GM19467 (cell line): ENCODE measurements around the gene MAD1L1.

Experiments used
- ATAC-seq: cut with Tn5 transposase; IDR thresholded peaks from one replicate; pipeline ENCODE4 v1.9.1; 2021; ENCODE audit warnings: mild to moderate bottlenecking, moderate library complexity; ENCODE audit not compliant: unreplicated experiment

The MAD1L1 gene

GRCh38 chr7:2008936-2009540, 223.7 kb downstream of the MAD1L1 start:
- ATAC-seq: no peak

- ATAC-seq: no peak
Measured at GRCh38 chr7:2008101-2008935, 224.4 kb downstream of the MAD1L1 start.

- ATAC-seq: no peak
Measured at GRCh38 chr7:2007551-2007950, 225.2 kb downstream of the MAD1L1 start.

GRCh38 chr7:2006921-2007381, 225.8 kb downstream of the MAD1L1 start:
- no peak for ATAC-seq

- ATAC-seq: no peak
Measured at GRCh38 chr7:2006231-2006771, 226.4 kb downstream of the MAD1L1 start.

- no peak for ATAC-seq
Measured at GRCh38 chr7:2005786-2006185, 227.0 kb downstream of the MAD1L1 start.

- ATAC-seq: no peak
Measured at GRCh38 chr7:2004841-2005725, 227.7 kb downstream of the MAD1L1 start.

GRCh38 chr7:2003931-2004812, 228.6 kb downstream of the MAD1L1 start:
- no peak for ATAC-seq

GRCh38 chr7:2003451-2003930, 229.3 kb downstream of the MAD1L1 start:
- ATAC-seq: no peak

GRCh38 chr7:2002561-2003450, 229.9 kb downstream of the MAD1L1 start:
- ATAC-seq: no peak

GRCh38 chr7:2001601-2002442, 230.9 kb downstream of the MAD1L1 start:
- no peak for ATAC-seq

GRCh38 chr7:2000746-2001321, 231.9 kb downstream of the MAD1L1 start:
- ATAC-seq: no peak

- no peak for ATAC-seq
Measured at GRCh38 chr7:2000153-2000687, 232.5 kb downstream of the MAD1L1 start.

GRCh38 chr7:1999278-1999984, 233.3 kb downstream of the MAD1L1 start:
- no peak for ATAC-seq

GRCh38 chr7:1998146-1998545, 234.6 kb downstream of the MAD1L1 start:
- ATAC-seq: no peak

GRCh38 chr7:1997537-1998076, 235.1 kb downstream of the MAD1L1 start:
- ATAC-seq: no peak

- no peak for ATAC-seq
Measured at GRCh38 chr7:1996816-1997215, 235.9 kb downstream of the MAD1L1 start.
